AG04449 (cell line): Measurements from ENCODE around the gene CAMK2B.

Source experiments
- CTCF ChIA-PET: fragments of 350-600 bp; formaldehyde crosslinking; extraction: SDS; loops from one replicate; lab custom pipeline; 2021; ENCODE audit warnings: antibody characterized with exemption; lab: Yijun Ruan, JAX
- POLR2A ChIA-PET: fragments of 400-600, 350-600 bp; formaldehyde crosslinking; extraction: SDS; loops from one replicate; lab custom pipeline; 2020; ENCODE audit warnings: antibody characterized with exemption, inconsistent platforms; lab: Yijun Ruan, JAX
- DNase-seq: peaks from one replicate; pipeline ENCODE4 v3.0.0-alpha.2; 2010; ENCODE audit warnings: low read depth, low spot score
- H3K4me3 ChIP-seq: 2 replicates; pipeline ENCODE4 v1.5.1; 2011; ENCODE audit warnings: low read depth, mild to moderate bottlenecking, control low read depth, low read length
- TF ChIP-seq, protein P1 (sequence below): IDR thresholded peaks from one replicate; pipeline ENCODE4 v1.5.1; 2011; ENCODE audit warnings: mild to moderate bottlenecking, moderate library complexity, low read length, control low read depth, inconsistent platforms; ENCODE audit not compliant: insufficient read depth; ENCODE audit errors: missing control alignments

CAMK2B gene

DNA sequence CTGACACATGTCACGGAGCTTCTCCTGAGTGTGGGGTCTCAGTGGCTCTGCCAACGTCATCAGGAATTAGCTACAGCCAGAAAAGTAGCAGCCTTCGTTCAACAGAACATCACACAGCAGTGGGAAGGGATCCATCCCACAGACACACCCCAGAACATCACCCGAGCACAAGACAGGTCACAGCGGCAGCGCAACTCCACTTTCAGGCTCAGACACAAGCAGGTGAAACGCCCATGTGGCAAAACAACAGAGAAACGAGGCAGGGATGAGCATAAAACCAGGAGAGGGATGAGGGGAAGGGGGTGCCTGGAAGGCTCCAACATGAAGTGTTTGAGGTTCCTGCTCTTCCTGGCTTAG, 44.8 kb downstream of the CAMK2B start:
- ChIA-PET CTCF (no interaction called here), POLR2A (no interaction called here)
- no peak overlapping the region for H3K4me3 ChIP-seq
- no peak for DNase-seq
- TF ChIP-seq, protein P1, sequence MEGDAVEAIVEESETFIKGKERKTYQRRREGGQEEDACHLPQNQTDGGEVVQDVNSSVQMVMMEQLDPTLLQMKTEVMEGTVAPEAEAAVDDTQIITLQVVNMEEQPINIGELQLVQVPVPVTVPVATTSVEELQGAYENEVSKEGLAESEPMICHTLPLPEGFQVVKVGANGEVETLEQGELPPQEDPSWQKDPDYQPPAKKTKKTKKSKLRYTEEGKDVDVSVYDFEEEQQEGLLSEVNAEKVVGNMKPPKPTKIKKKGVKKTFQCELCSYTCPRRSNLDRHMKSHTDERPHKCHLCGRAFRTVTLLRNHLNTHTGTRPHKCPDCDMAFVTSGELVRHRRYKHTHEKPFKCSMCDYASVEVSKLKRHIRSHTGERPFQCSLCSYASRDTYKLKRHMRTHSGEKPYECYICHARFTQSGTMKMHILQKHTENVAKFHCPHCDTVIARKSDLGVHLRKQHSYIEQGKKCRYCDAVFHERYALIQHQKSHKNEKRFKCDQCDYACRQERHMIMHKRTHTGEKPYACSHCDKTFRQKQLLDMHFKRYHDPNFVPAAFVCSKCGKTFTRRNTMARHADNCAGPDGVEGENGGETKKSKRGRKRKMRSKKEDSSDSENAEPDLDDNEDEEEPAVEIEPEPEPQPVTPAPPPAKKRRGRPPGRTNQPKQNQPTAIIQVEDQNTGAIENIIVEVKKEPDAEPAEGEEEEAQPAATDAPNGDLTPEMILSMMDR, result no peak

DNA sequence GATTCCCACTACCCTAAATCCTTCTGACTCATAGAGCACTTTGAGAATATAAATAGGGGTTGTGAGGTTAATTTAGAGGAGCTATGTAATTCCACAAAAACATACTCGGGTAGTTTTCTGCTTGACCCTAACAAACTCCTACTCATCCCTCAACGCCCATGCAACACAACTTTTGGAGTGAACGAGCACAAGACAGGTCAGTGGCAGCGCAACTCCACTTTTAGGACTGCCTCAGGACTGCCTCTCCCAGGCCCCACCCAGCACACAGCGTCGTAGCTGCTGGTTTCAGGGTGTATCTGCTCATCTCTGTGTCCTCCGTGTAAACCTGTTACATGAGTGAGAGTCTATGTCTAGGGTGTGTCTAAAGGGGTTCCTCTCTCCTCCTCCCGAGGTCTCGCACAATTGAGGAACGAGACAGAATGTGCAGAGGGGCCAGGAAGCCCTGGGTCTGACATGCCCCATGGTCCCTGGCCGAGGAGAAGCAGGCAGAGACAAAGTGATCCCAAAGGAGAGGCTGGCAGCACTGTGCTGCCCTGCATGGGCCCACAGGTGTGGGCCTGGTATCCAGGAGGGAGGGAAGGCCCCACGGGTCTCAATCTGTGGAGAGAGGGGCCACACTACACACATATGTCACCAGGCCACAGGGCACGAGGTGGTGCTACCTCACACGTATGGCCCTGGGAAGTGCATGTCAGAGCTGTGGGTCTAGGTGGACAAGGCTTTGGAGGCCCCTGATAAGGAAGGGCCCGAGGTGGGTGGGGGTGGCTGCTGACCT, 45.5 kb downstream of the CAMK2B start:
- no peak for DNase-seq
- ChIA-PET POLR2A (no interaction called here), CTCF (no interaction called here)
- TF ChIP-seq, protein P1, result no peak
- H3K4me3 ChIP-seq, result no peak overlapping the region

DNA sequence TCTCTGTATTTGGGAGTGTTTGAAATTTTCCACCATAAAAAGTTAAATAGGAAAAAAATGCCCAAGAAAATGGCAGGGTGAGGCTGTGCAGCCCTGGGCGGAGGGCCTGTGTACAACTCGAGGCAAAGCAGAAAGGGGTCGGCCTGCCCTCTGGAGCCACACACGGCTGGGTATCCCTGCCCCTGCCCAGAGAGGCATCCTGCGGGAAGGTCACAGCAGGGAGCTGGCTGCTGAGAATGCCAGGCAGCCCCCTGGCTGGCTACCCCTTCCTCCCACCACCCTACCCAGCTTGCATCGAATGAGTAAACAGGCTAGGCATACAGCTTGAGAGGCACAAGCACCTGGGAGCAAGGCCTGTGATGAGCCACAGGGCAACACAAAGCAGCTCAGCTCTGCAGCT, 46.1 kb downstream of the CAMK2B start:
- TF ChIP-seq, protein P1, result no peak
- POLR2A ChIA-PET, result no interaction called here
- no peak for DNase-seq
- no peak overlapping the region for H3K4me3 ChIP-seq
- CTCF ChIA-PET, result interaction anchor here (0.6 kb wide), 1 partner anchor 14 kb away, joined by 3 read pairs; no protein-coding TSS in a partner anchor

DNA sequence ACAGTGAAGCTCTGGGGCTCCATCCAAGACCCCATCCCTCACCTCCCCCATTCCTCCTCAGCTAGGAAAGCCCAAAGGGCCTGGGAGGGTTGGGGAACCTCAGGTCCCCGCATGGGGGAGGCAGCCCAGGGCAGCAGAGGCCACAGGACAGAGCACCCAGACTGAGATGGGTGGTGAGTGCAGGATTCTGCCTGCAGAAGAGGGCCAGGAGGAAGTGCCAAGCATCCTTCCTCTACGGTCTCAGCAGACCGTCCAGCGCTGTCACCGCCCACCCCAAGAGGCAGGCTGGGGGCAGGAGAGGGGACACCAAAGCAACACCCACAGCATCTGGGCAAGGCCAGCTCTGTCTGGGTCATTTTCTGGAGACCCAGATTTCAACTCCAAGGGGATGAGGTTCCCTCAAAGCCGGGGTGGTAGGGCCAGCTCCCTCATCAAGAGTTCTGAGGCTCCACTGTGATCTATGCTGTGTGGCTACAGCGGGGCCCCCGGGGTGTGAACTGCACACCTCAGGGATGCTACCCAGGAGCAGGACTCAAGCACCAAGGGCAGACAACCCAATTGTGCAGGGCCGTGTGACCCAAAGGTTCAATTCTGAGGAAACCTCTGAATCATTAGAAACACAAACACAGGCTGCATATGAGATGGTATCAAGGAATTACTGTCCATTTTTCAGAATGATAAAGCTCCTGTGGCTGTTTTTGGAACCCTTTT, 46.8 kb downstream of the CAMK2B start:
- ChIA-PET POLR2A (no interaction called here), CTCF (interaction anchor here (0.6 kb wide), 2 partner anchors 13 to 38 kb away, joined by 3 read pairs; no protein-coding TSS in a partner anchor)
- TF ChIP-seq, protein P1, result no peak
- DNase-seq, result no peak
- H3K4me3 ChIP-seq, result no peak overlapping the region

DNA sequence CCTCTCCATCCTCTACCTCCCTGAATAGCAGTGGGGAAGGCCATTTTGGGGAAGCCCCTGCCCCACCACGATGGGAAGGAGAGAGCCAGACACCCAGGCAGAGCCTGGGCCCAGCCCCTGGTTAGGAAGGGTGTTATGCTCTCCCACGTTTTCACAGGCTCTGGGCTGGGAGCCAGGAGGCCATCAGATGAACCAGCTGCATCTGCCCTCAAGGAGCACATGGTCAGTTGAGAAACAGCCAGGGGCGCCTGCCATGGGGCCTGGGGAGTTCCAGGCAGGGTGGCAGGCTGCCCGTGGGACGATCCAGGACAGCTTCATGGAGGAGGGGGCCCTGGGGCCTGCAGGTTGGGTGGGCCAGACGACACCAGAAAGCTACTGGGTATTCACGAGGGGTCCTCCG, 47.5 kb downstream of the CAMK2B start:
- no peak overlapping the region for H3K4me3 ChIP-seq
- CTCF ChIA-PET, result no interaction called here
- TF ChIP-seq, protein P1, result no peak
- no peak for DNase-seq
- POLR2A ChIA-PET, result no interaction called here

DNA sequence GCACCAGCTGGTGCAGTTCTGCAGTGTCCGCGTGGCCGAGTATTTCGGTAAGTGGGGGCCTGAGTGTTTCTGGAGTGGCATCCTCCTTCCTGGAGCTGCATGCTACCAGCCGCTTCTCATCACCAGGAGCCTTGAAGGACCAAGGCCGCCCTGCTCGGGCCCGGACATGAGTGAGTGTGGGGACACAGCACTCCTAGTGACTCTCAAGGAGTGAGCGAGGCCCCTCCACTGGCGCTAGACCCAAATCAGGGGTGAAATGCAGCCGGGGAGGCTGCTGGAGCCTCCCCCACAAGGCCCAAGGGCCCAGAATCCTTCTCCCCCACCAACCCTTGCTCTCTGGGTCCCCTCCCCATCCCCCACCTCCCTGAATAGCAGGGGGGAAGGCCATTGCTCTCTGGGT, 48.0 kb downstream of the CAMK2B start:
- CTCF ChIA-PET, result no interaction called here
- no peak overlapping the region for H3K4me3 ChIP-seq
- TF ChIP-seq, protein P1, result no peak

More for the DNA sequence above, 48.0 kb downstream of the CAMK2B start:
- POLR2A ChIA-PET, result no interaction called here
- no peak for DNase-seq
